NCI-H187 (cell line): ENCODE data around the gene ANO7.

Source experiments
- DNase-seq, 2 experiments: peaks; one replicate each; lab custom pipeline; 2025; lab: John Stamatoyannopoulos, UW

Gene ANO7

GRCh38 chr2:241273210-241274020 is 84.9 kb downstream of the ANO7 start:
- no peak for DNase-seq

GRCh38 chr2:241274127-241274526 is 85.7 kb downstream of the ANO7 start:
- DNase-seq: no peak
